MM.1S (cell line): Measurements from ENCODE around the gene AIP.

ENCODE experiments used
- DNase-seq: peaks from one replicate; pipeline ENCODE4 v3.0.0-alpha.2; 2015
- H2AFZ ChIP-seq: fragments of 300-600 bp; sonication (generic); 2 replicates; pipeline ENCODE4 v1.6.0; 2016; ENCODE audit warnings: antibody characterized with exemption, low read length
- H3F3A ChIP-seq: fragments of 300-600 bp; sonication (generic); 2 replicates; pipeline ENCODE4 v1.6.1; 2016; ENCODE audit warnings: mild to moderate bottlenecking, antibody characterized with exemption, low read length, moderate library complexity, mixed read lengths; ENCODE audit not compliant: insufficient read depth
- H3K27ac ChIP-seq: fragments of 300-600 bp; sonication (generic); 2 replicates; pipeline ENCODE4 v1.5.1; 2016; ENCODE audit warnings: mild to moderate bottlenecking, low read length
- H3K27me3 ChIP-seq: fragments of 300-600 bp; sonication (generic); replicated peaks from 2 replicates; pipeline ENCODE4 v1.6.0; 2016; ENCODE audit warnings: low read length; ENCODE audit not compliant: insufficient read depth
- H3K36me3 ChIP-seq: fragments of 300-600 bp; sonication (generic); replicated peaks from 2 replicates; pipeline ENCODE4 v1.6.1; 2016; ENCODE audit warnings: mild to moderate bottlenecking, low read length, mixed read lengths; ENCODE audit not compliant: insufficient read depth
- H3K4me1 ChIP-seq: fragments of 300-600 bp; sonication (generic); 2 replicates; pipeline ENCODE4 v1.6.1; 2016; ENCODE audit warnings: low read length, mixed read lengths
- H3K4me2 ChIP-seq: fragments of 300-600 bp; sonication (generic); 2 replicates; pipeline ENCODE4 v1.6.0; 2016; ENCODE audit warnings: low read depth, low read length
- H3K4me3 ChIP-seq: fragments of 300-600 bp; sonication (generic); 2 replicates; pipeline ENCODE4 v1.5.1; 2016; ENCODE audit warnings: low read length, mixed read lengths
- H3K79me2 ChIP-seq: fragments of 300-600 bp; sonication (generic); 2 replicates; pipeline ENCODE4 v1.6.1; 2016; ENCODE audit warnings: mixed run types, low read length, mixed read lengths
- H3K9ac ChIP-seq: fragments of 300-600 bp; sonication (generic); 2 replicates; pipeline ENCODE4 v1.6.1; 2016; ENCODE audit warnings: low read length, mixed read lengths
- H3K9me2 ChIP-seq: fragments of 300-600 bp; sonication (generic); replicated peaks from 2 replicates; pipeline ENCODE4 v1.6.1; 2016; ENCODE audit warnings: mild to moderate bottlenecking, low read length, mixed read lengths; ENCODE audit not compliant: insufficient read depth
- H3K9me3 ChIP-seq: fragments of 300-600 bp; sonication (generic); replicated peaks from 2 replicates; pipeline ENCODE4 v1.6.1; 2016; ENCODE audit warnings: mild to moderate bottlenecking, low read length, mixed read lengths; ENCODE audit not compliant: insufficient read depth
- H4K20me1 ChIP-seq: fragments of 300-600 bp; sonication (generic); 2 replicates; pipeline ENCODE4 v1.6.1; 2016; ENCODE audit warnings: mild to moderate bottlenecking, low read length, moderate library complexity, mixed read lengths; ENCODE audit not compliant: insufficient read depth
- EZH2 ChIP-seq: fragments of 300-600 bp; sonication (generic); optimal IDR thresholded peaks from 2 replicates; pipeline ENCODE3; 2017; ENCODE audit warnings: low read depth, mild to moderate bottlenecking, antibody characterized with exemption, low read length, mixed read lengths
- EZH2phosphoT487 ChIP-seq: fragments of 300-600 bp; sonication (generic); IDR thresholded peaks from 2 replicates; pipeline ENCODE4 v1.6.1; 2018; ENCODE audit warnings: antibody characterized with exemption, low read length
- TF ChIP-seq, protein P1 (sequence below): fragments of 300-600 bp; sonication (generic); IDR thresholded peaks from 2 replicates; pipeline ENCODE4 v1.5.1; 2016; ENCODE audit warnings: antibody characterized with exemption, low read length, mixed read lengths

The AIP gene

DNA sequence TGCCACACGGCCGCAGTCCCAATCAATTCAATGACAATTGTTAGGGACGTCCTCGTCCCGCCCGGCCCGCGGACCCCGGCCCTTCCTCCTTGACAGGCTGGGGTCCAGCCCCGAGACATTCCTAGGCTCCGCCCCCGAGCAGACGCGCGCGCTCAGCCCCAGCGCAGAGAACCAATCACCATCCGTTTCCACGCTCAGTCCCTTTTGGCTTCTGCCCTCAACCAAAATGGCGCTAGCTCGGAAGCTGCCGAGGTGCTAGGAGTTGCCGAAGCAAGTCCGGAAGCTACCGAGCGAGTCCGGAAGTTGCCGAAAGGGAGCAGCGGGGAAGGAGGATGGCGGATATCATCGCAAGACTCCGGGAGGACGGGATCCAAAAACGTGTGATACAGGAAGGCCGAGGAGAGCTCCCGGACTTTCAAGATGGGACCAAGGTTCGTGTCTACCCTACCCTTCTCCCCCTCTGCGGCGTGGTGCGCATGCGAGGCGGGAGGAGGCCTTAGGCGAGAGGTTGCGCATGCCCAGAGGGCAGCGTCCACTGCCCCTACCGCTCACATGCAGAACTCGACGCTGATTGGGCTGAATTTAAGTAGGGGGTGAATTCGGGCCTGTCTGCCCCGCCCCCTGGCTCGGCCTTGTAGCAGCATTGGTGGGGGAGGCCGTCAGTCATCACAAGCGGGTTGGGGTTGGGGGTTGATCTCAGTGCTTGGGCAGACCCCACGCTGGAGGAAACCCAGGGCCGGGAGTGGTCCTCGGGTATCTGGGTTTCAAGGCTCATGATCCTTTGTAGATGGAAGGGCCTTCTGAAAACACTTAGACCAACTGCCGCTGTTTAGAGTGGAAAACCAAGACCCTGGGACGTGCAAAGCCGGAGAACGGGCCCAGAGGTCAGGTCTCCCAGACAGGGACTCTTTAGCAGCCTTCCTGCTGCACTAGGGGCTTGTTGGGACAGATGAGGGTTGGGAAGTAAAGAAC lies at the start of gene AIP:
Gene AIP (plus strand): TSS at position 200 of the 972 bp plus-strand sequence. CDS start 133 bp downstream, at position 333.
- H3K4me2 ChIP-seq, result peak within 1 kb of the TSS; percentile 56
- H3K27ac ChIP-seq, result peak within 1 kb of the TSS; percentile 38; the same call in 1 of the 2 replicates
- H3K36me3 ChIP-seq, result no peaks in the 10 kb centered on the region
- no peaks in the 10 kb centered on the region for H3K9me2 ChIP-seq
- H3K4me3 ChIP-seq, result peak within 1 kb of the TSS; percentile 67
- H4K20me1 ChIP-seq, result no peaks in the 10 kb centered on the region
- H3K27me3 ChIP-seq, result peaks cover 21% of the 10 kb centered on the region
- peaks cover 26% of the 10 kb centered on the region for H3K79me2 ChIP-seq
- peaks cover 20% of the 10 kb centered on the region for H3K4me1 ChIP-seq
- H2AFZ ChIP-seq, result peak within 1 kb of the TSS; percentile 90
- no peaks in the 10 kb centered on the region for H3F3A ChIP-seq
- no peaks in the 10 kb centered on the region for H3K9me3 ChIP-seq
- H3K9ac ChIP-seq, result peak within 1 kb of the TSS; percentile 55
- TF ChIP-seq EZH2phosphoT487 (no peak), EZH2 (no peak)
- TF ChIP-seq, protein P1, sequence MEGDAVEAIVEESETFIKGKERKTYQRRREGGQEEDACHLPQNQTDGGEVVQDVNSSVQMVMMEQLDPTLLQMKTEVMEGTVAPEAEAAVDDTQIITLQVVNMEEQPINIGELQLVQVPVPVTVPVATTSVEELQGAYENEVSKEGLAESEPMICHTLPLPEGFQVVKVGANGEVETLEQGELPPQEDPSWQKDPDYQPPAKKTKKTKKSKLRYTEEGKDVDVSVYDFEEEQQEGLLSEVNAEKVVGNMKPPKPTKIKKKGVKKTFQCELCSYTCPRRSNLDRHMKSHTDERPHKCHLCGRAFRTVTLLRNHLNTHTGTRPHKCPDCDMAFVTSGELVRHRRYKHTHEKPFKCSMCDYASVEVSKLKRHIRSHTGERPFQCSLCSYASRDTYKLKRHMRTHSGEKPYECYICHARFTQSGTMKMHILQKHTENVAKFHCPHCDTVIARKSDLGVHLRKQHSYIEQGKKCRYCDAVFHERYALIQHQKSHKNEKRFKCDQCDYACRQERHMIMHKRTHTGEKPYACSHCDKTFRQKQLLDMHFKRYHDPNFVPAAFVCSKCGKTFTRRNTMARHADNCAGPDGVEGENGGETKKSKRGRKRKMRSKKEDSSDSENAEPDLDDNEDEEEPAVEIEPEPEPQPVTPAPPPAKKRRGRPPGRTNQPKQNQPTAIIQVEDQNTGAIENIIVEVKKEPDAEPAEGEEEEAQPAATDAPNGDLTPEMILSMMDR, result no peak
- peak; percentile 99 for DNase-seq

DNA sequence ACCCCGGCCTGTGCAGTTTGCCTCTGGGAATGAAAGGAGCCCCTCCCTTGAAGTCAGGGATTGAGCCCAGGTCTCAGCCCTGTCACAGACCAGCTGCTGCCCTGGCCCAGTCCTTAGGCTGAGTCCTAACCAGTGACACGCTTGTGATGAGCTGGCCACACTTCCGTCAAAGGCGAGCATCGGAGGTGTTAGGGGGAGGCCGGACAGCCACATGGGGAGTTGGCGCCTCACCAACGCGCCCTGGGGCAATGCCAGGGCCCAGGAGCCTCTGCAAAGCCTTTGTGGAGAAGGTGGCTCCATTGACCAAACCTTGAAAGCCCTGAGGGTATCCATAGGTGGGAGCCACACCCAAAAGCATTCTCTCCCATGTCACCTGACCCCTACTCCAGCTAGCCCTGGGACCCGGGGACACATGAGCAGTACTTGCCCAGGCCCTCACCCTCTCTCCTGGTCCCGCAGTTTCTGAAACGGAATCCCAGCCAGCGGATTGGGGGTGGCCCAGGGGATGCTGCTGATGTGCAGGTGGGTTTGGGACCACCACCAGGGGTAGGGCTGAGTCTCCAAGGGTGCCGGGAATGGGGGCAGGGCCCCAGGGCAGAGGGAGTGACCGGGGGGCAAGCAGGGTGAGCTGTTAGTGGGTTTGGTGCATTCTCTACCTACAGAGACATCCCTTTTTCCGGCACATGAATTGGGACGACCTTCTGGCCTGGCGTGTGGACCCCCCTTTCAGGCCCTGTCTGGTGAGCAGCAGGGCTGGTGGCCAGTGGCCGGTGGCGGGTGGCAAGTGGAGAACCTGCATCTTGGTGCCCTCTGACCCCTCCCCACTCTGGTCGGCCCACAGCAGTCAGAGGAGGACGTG lies 49.1 kb upstream of the AIP start:
- H2AFZ ChIP-seq, result no peak overlapping the region
- H3K27me3 ChIP-seq, result no peaks in the 10 kb centered on the region
- no peaks in the 10 kb centered on the region for H4K20me1 ChIP-seq
- no peaks in the 10 kb centered on the region; the same call in 1 of the 2 replicates for H3K36me3 ChIP-seq
- no peak for DNase-seq
- H3F3A ChIP-seq, result no peaks in the 10 kb centered on the region
- no peak overlapping the region for H3K4me2 ChIP-seq
- TF ChIP-seq, protein P1, result no peak
- no peak for TF ChIP-seq EZH2phosphoT487
- TF ChIP-seq EZH2, result no peak
- no peaks in the 10 kb centered on the region for H3K9me3 ChIP-seq
- H3K9me2 ChIP-seq, result no peaks in the 10 kb centered on the region
- no peak overlapping the region for H3K9ac ChIP-seq
- peaks cover 28% of the 10 kb centered on the region for H3K79me2 ChIP-seq
- H3K27ac ChIP-seq, result no peak overlapping the region
- H3K4me3 ChIP-seq, result no peak overlapping the region
- H3K4me1 ChIP-seq, result peaks cover 4% of the 10 kb centered on the region

DNA sequence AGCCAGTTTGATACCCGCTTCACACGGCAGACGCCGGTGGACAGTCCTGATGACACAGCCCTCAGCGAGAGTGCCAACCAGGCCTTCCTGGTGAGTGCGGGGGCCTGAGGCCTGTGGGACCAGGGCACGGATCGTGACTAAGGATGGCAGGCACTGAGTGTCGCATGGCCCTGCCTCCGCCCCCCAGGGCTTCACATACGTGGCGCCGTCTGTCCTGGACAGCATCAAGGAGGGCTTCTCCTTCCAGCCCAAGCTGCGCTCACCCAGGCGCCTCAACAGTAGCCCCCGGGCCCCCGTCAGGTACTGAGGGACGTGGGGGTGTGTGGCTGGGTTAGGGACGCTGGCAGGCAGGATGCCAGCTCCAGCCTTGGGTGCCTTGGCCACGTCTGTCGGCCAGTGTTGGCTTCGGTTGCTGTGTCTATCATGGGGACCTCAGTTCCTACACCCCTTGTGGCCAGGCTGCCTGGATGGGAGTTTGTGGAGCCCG lies 48.4 kb upstream of the AIP start:
- Histone ChIP-seq H3K4me2 (no peak overlapping the region), H3K9me3 (no peaks in the 10 kb centered on the region), H3K9me2 (no peaks in the 10 kb centered on the region), H3F3A (no peaks in the 10 kb centered on the region), H2AFZ (no peak overlapping the region), H3K27ac (no peak overlapping the region), H3K79me2 (peaks cover 21% of the 10 kb centered on the region), H3K4me1 (peaks cover 1% of the 10 kb centered on the region), H4K20me1 (no peaks in the 10 kb centered on the region), H3K27me3 (no peaks in the 10 kb centered on the region), H3K9ac (no peak overlapping the region), H3K36me3 (no peaks in the 10 kb centered on the region; the same call in 1 of the 2 replicates), H3K4me3 (no peak overlapping the region)
- no peak for TF ChIP-seq EZH2phosphoT487
- TF ChIP-seq, protein P1, result no peak
- no peak for TF ChIP-seq EZH2
- DNase-seq, result no peak
